GM10847 (cell line): Measurements from ENCODE around the gene SNX33.

Experiments used
- POLR2A ChIP-seq: IDR thresholded peaks from 2 replicates; pipeline ENCODE4 v1.6.1; 2011; ENCODE audit not compliant: insufficient read length; ENCODE audit errors: extremely low read depth

The SNX33 gene

GRCh38 chr15:75671730-75672602 is 24.3 kb downstream of the SNX33 start:
- TF ChIP-seq POLR2A: no peak

DNA sequence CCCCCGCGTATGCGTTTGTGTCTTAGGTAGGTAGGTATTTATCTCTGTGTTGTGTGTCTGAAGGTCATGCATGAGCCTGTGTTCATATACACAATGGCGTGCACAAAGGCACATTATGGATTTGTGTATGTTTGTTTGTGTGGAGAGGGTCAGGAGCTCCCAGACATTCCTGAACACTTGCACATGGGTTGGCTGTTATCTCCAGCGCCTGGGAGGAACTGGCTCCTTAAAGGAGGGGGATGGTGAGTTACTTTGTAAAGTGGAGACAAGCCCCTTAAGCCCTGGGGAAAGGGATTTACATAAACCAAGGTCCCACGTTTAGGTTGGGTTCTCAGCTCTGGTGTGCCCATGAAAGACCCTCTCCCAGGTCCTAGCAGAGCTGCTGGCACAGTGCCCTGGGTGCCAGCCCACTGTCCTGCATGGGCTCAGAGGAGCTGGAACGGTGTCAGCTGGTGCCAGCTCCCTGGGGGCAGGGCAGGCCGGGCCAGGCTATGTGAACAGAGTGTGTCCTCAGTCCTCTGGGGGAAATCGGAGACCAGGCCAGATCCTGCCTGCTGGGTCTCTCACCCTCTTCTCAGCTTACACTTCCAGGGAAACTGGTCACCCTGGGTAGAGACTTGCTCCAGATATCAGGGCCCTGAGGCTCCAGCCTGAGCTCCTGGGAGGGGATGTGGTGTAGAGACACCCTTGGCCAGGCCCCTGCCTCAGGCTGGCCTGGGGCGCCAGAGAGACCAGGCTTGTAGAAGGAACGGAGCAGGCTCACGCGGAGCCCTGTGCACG is 25.1 kb downstream of the SNX33 start:
- TF ChIP-seq POLR2A: no peak

- TF ChIP-seq POLR2A: no peak
Observed at GRCh38 chr15:75673426-75674235, 25.9 kb downstream of the SNX33 start.

DNA sequence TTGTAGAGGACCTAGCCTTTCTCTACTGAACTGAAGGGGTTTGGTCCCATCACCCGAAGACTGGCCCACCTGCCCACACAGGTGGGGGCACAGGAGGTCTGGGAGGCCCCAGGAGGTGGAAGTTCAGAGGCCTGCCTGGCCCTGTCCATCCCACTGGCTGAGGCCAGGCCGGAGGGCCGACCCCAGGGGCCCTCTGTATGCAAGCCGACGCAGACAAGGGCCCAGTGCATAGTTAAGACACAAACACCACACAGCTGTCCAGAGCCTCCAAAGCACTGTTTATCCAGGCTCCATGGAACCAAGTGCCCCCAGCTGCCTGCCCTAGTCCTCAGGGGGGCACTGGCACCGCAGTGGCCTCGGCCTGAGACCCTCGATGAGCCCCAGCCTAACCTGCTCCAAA is 26.7 kb downstream of the SNX33 start:
- TF ChIP-seq POLR2A: no peak

DNA sequence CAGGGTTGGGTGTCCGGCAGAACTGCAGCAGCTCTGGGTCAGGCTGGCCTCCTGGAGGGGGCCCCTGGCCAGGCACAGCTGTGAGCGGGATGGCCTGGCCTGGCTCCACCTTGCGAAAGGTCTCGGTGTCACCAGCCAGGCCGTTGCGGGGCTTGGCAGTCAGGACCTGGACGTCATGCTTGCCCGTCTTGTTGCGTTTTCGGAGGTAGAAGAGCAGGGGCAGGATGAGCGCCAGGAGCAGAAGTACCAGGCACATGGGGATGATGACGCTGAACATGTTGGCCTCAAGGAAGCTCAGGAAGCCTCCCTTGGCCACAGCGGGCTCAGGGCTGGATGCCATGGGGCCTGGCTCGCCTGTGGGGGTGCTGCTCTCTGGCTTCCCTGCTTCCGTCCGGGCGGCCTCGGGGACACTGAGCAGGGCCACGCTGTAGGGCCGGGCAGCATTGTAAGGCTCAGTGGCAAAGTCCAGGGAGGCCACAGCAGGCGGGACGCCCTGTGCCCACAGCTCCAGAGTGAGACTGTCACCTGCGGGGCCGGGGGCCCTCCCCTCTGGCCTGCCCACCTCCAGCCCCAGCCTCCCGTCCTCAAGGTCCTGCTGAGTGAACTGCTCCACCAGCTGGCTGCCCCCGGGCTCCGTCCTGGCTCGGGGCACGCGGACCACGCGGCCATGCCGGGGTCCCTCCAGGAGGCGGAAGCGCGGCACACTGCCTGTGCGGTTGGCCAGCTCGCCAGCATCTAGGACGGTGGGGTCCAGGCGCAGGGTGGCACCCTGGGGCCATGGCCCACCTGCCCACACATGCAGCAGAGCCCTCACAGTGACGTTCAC is 28.1 kb downstream of the SNX33 start:
- TF ChIP-seq POLR2A: no peak

GRCh38 chr15:75676688-75677464 is 29.2 kb downstream of the SNX33 start:
- TF ChIP-seq POLR2A: no peak

DNA sequence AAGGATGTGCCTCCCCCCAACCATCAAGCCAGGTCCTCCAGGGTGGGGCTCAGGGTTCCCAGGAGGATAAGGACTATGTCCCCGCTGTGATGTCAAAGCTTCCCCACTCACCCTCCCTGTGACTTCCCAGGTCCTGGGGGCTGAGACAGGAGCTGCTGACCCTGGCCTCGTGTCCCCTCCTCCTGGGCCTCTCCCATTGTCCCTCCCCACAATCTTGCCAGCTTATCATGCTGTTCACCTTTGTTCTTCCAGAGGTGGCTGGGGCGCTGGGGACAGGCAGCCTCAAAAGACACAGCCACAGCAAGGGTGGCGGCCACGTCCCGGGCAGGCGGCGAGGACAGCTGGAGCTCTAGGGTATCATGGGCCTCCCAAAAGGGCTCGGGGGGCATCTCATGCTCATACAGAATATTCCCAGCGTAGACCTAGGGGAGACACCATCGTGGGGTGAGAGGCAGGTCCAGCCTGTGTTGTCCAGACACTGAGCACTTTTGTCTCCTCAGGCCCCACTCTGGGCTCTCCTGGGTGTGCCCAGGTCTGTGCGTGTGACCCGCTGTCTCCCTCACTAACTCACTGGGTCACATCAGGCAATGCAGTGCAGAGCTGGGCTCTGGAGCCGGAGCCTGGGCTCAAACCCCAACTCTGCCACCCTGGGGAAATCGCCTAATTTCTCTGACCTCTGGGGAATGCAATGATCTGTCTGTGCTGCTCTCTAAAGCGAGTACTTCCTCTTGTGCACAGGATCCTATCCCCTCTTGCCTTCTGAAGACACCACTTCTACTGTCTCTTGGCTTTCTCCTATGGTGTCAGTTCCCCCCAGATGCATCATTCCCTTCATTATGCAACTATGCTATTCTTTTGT is 30.0 kb downstream of the SNX33 start:
- no peak for TF ChIP-seq POLR2A

DNA sequence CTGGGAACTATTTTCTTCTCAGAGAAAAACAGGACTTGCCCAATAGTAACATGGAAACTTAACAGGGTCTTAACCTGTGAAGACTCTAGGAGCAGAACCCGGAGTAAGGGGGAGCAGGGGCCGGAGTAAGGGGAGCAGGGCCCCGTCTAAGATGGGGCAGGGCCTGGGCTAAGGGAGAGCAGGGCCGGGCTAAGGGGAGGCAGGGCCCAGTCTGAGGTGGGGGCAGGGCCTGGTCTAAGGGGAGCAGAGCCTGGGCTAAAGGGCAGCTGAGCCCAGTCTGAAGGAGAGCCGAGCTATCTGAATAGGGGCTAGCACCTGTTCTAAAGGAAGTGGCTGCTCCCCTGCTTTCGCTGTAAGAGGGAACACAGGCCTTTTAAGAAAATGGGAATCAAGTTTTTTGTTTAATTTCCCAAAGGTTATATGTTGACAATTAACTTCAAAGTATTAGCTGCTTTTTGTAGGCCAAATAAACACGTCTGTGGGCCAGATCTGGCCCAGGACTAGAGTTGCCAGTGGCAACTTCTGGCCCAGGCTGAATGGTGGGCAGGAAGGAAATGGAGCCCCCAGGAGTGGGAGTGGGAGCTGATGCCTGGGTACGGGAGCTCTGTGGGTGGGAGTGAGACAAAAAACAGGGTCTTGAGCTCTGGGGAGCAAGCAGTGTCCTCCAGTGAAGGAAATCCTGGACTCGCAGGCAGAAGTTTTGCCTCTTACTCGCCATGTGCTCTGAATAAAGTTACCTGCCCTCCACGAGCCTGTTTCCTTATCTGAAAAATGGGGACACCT is 32.5 kb downstream of the SNX33 start:
- no peak for TF ChIP-seq POLR2A

DNA sequence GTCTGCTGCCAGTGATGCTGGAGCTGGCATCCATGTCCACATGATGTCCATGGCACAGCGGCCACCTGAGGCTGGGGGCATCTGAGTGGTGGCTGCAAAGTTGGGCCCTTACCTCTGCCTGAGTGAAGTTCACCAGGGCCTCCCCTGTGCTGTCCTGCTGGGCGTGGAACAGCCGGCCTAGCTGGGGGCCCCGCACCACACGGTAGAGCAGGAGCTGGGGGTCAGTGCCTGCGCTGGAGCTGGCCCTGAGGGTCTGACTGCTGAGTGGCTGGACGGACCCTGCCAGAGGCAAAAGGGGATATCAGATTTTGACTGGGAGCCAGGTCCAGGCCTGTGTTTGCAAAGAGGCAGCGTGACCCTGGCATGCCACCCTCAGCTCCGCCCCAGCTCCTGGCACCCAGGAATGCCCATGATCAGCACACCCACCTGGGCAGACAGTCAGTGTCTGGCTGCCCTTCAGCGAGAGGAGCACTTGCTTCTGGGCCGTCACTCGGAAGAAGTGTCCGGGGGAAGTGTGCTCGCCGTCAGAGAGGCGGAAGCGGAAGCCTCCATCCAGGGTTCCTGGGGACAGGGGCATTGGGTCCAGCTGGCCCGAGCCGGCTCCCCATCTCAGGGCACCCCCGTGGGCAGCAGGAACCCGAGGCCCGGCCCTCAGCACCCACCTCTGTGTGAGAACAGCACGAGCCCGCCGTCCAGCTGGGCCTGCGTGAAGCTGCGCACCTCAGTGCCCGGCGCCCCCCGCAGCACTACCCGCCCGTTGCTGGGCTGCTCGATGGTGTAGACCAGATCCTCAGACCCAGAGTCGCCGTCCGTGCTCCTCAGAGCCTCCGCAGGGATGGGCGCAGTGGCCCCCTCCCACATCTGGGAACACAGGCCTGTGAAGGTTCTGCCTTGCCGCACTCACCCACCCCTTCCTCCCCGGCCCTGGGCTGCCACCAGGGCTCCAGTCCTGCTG is 34.7 kb downstream of the SNX33 start:
- no peak for TF ChIP-seq POLR2A

DNA sequence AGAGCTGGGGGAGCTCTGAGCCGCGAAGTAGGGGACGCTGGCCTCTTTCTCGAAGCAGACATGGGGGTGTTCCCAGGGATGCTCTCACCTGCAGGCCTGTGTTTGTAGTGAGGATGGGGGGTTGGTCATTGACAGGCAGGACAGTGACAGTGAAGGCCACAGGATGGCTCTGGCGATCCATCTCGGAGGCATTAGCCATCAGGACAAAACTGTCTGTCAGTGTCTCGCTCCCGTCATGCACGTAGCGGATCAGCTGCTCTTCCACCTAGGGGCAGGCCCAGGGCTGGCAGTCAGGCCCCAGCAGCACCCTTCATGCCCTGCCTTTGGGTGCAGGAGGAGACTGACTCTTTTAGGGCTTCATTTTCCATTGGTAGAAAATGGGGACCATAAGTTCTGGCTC is 36.9 kb downstream of the SNX33 start:
- TF ChIP-seq POLR2A: no peak

DNA sequence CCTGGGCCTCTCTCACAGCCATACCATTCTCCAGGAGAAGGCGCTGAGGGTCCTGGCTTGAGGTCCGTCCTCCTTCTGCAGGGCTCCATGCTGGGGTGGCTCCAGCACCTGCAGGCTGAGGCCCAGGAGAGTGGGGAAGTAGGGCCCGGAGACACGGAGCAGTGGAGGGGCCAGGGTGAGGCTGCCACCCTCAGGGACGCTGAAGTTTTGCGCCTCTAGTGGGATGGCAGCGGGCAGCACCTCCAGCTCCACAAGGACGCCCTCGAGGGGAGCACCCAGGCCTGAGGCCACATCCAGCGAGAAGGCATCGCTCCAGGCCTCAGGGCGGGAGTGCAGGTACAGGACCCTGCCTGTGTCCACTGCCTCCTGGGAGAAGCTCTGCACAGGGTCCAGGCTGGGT is 37.5 kb downstream of the SNX33 start:
- no peak for TF ChIP-seq POLR2A
